Suprapubic skin (tissue), 4 donors: ENCODE results near the gene EPHA10.

Source experiments
- CTCF ChIP-seq, 2 donors: fragments of 200-600 bp in 1 of 2; fragments of 450-650 bp in 1 of 2; sonication (generic) in 1 of 2; IDR thresholded peaks; one replicate each; pipeline ENCODE4 v1.5.1; 2016 to 2019; ENCODE audit warnings: antibody characterized with exemption in 2 of 2, mild to moderate bottlenecking in 1 of 2, moderate library complexity in 1 of 2
- EP300 ChIP-seq: sonication (generic); formaldehyde crosslinking; IDR thresholded peaks from one replicate; pipeline ENCODE4 v1.6.1; 2017; ENCODE audit warnings: antibody characterized with exemption
- POLR2A ChIP-seq, 2 donors: fragments of 450-650 bp; IDR thresholded peaks; one replicate each; pipeline ENCODE4 v1.6.1; 2017; ENCODE audit warnings: antibody characterized with exemption in 2 of 2, mild to moderate bottlenecking in 2 of 2, moderate library complexity in 2 of 2
- POLR2AphosphoS5 ChIP-seq, 3 donors: sonication (generic); formaldehyde crosslinking; IDR thresholded peaks; one replicate each; pipeline ENCODE4 v1.6.1; 2017; ENCODE audit warnings: antibody characterized with exemption in 3 of 3

GRCh38 chr1:37763791-37764413 is 1.0 kb downstream of the EPHA10 start:
- no peak for TF ChIP-seq POLR2A (IDR thresholded peaks at IDR 0.05)
- TF ChIP-seq CTCF (IDR thresholded peaks at IDR 0.05), result no peak
- TF ChIP-seq POLR2AphosphoS5 (IDR thresholded peaks at IDR 0.05), result no peak
- TF ChIP-seq EP300, result no peak
